AG04449 (cell line): ENCODE results near the gene TMC6.

ENCODE experiments used
- CTCF ChIA-PET: fragments of 350-600 bp; formaldehyde crosslinking; extraction: SDS; loops from one replicate; lab custom pipeline; 2021; ENCODE audit warnings: antibody characterized with exemption; lab: Yijun Ruan, JAX
- POLR2A ChIA-PET: fragments of 400-600, 350-600 bp; formaldehyde crosslinking; extraction: SDS; loops from one replicate; lab custom pipeline; 2020; ENCODE audit warnings: antibody characterized with exemption, inconsistent platforms; lab: Yijun Ruan, JAX
- DNase-seq: peaks from one replicate; pipeline ENCODE4 v3.0.0-alpha.2; 2010; ENCODE audit warnings: low read depth, low spot score
- H3K4me3 ChIP-seq: 2 replicates; pipeline ENCODE4 v1.5.1; 2011; ENCODE audit warnings: low read depth, mild to moderate bottlenecking, control low read depth, low read length
- CTCF ChIP-seq: IDR thresholded peaks from one replicate; pipeline ENCODE4 v1.5.1; 2011; ENCODE audit warnings: mild to moderate bottlenecking, moderate library complexity, low read length, control low read depth, inconsistent platforms; ENCODE audit not compliant: insufficient read depth; ENCODE audit errors: missing control alignments

TMC6 gene

DNA sequence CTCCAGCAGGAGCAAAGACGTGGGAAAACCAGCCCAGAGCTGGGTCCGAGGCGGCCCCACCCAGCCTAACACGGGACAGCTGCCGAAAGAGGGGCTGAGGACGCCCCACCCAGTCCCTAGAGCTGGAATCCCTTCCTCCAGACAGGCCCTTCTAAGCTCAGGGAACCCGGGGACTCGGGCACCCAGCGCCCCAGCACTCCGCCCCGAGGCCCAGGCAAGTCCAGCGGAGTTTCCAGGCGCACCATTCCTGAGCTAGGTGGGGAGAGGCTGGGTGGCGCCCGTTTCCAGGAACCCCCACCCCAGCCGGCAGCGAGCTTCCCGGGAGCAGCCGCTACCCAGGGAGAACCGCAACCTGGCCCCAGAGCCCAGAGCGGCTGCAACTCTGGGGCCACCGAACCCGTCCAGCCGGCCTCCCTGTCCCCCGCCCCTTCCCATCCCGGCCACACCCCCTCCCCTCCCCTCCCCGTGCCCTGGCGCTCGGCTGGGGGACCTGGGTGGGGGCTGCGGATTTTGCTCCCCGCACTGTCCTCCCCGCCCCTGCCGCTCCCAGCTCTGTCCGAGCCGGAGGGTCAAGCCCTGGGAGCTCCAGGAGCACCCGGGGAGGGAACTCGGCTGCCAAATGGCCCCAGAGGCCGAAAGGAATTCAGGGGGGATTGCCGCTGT lies 536 bp downstream of the TMC6 start:
- ChIA-PET POLR2A (no interaction called here), CTCF (interaction anchor here (1.6 to 7.5 kb wide), 3 partner anchors 15 to 123 kb away, joined by 6 to 43 read pairs (median 8); partner anchors contain the start of gene TK1)
- peak overlapping the region; percentile 52 for H3K4me3 ChIP-seq
- no peak for DNase-seq
- no peak for TF ChIP-seq CTCF

DNA sequence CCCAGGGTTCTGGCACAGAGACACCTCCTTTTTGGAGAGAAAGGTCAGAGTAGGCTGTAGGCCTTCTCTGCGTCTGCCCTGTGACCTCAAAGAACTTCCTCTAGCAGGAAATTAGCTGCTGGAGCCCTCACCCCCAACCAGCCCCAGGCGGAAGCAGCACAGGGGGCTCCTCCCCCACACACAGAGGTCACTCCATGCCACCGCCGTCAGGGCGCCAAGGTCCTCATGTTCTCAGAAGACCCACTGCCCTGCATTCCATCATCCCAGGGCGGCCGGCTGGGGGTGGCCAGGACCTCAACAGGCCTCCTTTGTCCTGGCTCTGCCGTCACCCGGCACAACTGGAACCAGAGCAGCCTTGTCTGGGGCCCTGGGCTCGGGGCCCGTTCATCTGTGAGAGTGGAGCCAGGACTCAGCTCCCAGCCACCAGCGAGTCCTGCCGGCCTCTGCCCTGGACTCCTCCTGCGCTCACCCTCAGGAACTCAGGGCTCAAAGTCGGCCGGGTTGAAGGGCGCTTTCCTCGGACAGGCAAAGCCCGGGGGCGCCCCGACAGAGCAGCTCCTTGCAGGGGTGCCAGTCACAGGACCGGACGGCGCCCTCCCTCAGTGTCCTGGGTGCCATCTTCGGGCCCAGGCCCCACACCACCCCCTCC lies 1.2 kb downstream of the TMC6 start:
- ChIA-PET CTCF (interaction anchor here (0.6 to 7.5 kb wide), 5 partner anchors 9 to 123 kb away, joined by 3 to 43 read pairs (median 6); partner anchors contain the start of gene TK1), POLR2A (no interaction called here)
- no peak for DNase-seq
- no peak overlapping the region; the same call in 1 of the 2 replicates for H3K4me3 ChIP-seq
- TF ChIP-seq CTCF = no peak

GRCh38 chr17:78126895-78127238 lies 1.7 kb downstream of the TMC6 start:
- ChIA-PET POLR2A (no interaction called here), CTCF (interaction anchor here (1.0 to 7.5 kb wide), 4 partner anchors 10 to 124 kb away, joined by 4 to 43 read pairs (median 7); partner anchors contain the start of gene TK1)
- DNase-seq = no peak
- no peak for TF ChIP-seq CTCF
- H3K4me3 ChIP-seq = no peak overlapping the region

GRCh38 chr17:78125976-78126894 lies 2.3 kb downstream of the TMC6 start:
- H3K4me3 ChIP-seq = no peak overlapping the region
- ChIA-PET POLR2A (no interaction called here), CTCF (interaction anchor here (0.6 to 7.5 kb wide), 4 partner anchors 10 to 779 kb away, joined by 3 to 43 read pairs (median 6); no protein-coding TSS in a partner anchor)
- no peak for TF ChIP-seq CTCF
- no peak for DNase-seq

DNA sequence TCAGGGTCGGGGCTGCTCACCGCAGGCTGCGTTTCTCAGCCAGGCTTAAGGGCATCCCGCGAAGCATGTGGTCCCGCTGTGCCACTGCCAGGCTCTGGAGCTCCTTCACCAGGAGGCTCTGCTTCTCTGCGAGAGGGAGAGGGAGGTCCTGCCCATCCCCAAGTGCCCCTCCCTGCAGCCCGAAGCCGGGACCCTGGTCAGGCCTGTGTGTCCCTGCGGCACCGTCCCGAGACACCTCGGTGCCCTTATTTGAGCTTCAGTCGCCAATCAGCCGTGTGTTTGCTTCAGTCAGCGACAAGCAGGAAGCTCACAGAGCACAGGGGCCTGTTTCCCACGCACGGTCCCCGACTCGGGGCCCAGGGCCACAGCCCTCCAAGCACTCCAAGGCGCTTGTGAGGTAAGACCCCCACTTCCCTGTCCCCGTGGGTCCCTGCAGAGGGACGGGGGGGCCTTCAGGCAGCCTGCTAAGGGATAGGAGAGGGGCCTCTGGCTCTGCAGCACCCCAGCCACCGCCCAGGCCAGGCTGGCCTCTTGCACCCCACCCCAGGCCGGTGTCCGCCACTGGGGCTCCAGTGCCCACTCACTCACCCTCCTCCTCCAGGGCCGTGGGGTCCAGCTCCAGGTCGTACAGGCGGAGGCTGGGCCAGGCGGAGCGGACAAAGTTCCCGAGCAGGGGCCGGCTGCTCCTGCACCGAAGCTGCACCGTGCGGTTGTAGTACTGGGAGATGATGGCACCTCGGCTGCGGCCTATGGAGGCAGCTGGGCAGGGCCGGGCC lies 3.2 kb downstream of the TMC6 start:
- TF ChIP-seq CTCF = no peak
- DNase-seq = no peak
- no peak overlapping the region for H3K4me3 ChIP-seq
- CTCF ChIA-PET = interaction anchor here (7.5 kb wide), 1 partner anchor 12 kb away, joined by 43 read pairs; no protein-coding TSS in a partner anchor
- POLR2A ChIA-PET = interaction anchor here (0.6 kb wide), 1 partner anchor 14 kb away, joined by 3 read pairs; no protein-coding TSS in a partner anchor
